GM19035 (cell line): ENCODE measurements around the gene RASD1.

Experiments used
- ATAC-seq: cut with Tn5 transposase; IDR thresholded peaks from one replicate; pipeline ENCODE4 v1.9.1; 2021; ENCODE audit not compliant: unreplicated experiment

The RASD1 gene

GRCh38 chr17:17445925-17446665 lies 50.1 kb downstream of the RASD1 start:
- no peak for ATAC-seq

- no peak for ATAC-seq
These were observed 50.8 kb downstream of the RASD1 start for GRCh38 chr17:17445296-17445924.
